NCI-H1436 treated with DMSO at 0.1 percent for 48 hours (cell line): ENCODE data around the gene TBL3.

Experiments
- DNase-seq: peaks from one replicate; lab custom pipeline; 2025; lab: John Stamatoyannopoulos, UW

Gene TBL3

DNA sequence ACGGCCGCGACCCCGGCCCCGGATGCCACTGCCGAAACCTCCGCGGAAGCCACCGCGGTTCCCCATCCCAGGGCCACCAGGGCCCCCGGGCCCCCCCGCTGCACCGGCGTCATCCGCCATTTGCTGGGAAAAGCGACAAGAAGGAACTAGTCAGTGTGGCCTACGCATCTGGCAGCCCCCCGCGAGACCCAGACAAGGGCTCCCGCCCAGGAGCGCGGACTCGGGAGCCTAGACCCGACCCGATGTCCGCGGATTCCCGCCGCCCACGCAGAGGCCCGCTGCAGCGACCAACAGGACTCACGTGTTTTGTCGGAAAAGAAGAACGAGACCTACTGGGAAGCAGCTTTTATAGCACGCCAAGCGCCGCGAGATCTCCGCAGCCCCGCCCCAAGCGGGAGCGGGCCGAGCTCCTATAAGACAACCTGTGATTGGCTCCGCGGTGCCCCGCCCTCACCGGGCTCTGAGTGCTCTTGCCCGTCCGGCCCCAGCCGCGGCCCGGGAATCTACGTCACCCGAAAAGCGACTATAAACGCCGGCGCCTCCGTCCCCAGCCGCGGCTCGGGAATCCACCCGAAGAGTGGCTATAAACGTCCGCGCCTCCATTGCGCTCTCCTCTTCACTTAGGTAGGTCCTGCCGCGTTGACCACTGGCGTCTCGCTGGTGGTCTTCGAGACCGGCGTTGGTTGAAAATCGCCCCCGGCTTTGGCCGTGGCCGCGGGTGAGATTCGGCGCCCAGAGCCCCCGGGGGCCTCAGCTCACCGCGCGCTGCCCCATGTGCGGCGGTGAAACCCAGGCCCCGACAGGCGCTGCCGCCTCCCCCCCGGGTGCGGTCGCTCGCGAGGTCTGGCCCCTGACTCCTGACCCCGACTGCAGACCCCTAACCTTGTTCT is 7.1 kb upstream of the TBL3 start, which contains the start of gene RPS2:
RPS2 (minus strand) TSS at position 321 of the 890 bp plus-strand sequence; CDS start at position 120, 201 bp downstream.
- peak; percentile 91 for DNase-seq

DNA sequence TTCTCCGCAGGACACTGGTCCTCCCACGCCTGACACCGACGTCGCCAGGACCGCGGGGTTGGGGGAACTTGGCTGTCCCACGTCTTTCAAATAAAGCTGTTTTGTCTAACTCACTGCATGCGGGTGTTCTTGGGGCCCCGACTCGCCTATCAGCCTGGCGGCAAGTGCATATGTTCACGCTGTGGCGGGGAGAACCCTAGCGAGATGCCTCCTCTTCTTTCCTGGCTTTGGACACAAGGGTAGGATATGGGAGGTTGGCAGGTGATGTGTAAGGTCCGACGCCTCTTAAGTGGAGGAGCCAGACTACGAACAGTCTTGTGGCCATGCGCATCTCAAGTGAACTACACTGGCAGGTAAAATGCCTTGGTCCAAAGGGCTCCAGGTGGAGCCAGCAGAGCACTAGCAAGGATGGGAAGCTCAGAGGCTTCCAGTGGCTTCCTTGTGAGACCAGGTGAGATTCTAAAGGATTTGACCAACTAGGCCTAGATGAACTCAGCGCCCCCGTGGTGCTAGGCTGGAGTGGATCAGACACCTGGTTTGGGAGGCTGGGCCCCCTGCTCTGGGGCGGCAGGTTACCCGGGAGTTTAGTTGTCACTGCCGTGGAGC is 6.4 kb upstream of the TBL3 start:
- DNase-seq: no peak

DNA sequence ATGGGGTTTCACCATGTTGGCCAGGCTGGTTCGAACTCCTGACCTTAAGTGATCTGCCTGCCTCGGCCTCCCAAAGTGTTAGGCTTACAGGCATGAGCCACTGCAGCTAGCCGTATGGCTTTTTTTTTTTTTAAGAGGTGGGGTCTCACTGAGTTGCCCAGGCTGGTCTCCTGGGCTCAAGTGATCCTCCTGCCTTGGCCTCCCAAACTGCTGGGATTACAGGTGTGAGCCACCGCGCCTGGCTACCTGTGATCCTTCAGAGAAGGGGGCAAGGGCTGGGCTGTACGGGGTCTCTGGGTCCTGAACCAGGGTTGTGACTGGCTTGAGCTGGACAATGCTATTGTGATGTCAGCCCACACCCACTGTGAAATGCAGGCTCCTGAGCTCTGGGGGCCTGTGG is 5.4 kb upstream of the TBL3 start, which contains the start of gene RNF151:
RNF151 (plus strand) TSS at position 397 of the 400 bp plus-strand sequence. CDS start 26 bp downstream, outside the sequence.
- no peak for DNase-seq

DNA sequence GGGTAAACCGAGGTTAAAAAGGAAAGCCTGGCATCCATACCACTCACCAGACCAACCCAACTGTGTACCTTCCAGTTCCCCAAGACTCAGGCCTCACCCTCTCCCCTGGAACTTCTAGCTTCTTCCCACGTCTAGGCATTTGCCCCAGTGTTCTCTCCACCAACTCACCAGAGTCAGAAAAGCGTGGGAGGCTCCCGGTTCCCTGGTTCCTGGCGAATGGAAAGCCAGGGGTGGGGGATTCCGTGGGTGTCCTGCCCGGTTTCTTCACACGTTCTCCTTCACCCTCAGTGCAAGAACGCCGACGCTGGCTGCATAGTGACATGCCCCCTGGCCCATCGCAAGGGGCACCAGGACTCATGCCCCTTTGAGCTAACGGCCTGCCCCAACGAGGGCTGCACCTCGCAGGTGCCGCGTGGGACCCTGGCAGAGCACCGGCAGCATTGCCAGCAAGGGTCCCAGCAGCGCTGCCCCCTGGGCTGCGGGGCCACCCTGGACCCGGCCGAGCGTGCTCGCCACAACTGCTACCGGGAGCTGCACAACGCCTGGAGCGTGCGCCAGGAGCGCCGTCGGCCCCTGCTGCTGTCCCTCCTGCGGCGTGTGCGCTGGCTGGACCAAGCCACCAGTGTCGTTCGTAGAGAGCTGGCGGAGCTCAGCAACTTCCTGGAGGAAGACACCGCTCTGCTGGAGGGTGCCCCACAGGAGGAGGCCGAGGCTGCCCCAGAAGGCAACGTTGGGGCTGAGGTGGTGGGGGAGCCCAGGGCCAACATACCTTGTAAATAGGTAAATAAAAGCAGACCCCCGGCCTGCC is 3.5 kb upstream of the TBL3 start:
- DNase-seq: no peak

DNA sequence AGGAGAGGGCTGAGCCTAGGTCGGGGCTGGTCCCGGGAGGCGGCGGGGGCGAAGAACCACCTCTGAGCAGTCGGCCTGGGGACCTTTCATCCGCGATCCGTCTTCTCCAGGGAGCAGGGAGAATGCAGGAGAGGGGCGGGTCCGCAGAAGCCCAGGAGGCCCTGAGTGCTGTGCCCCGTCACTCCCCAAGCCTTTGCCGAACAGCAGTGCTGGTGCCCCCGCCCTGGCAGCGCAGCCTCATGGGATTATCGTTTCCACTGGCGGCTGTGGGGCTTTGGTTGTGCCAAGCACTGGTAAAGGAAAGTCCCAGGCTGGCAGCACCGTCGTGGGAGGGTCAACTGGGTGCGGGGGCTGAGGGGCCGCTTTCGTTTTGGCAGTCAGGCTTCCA is 631 bp downstream of the TBL3 start:
- DNase-seq: no peak

DNA sequence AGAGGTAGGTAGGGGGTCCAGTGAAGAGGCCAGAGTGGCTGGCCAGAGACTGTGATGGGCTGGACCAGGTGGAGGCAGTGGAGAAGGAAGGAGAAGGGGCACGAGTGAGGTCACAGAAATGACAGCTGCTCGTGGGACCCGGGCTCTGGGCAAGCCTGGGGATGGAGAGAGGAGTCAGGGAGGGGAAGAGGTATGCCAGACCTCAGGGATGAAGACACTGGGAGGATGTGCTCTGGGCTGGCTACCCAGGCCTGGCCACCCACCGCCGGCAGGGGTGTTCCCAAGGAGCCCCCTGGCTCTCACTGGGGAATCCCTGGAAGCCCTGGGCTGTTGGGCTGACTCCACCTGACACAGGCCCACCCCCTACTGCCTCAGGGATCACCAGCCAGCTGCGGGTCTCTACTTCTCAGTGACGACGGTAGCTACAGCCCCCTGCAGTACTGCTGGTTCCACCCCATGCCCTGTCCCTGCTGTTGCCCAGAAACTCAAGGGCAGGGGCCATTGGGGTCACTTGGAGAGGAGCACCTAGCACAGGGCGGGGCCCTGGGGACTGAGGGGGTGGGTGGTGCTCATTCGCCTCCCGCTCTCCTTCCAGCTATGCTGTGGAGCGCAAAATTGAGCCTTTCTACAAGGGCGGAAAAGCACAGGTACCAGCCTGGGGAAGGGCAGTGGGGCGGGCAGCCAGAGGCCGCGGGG is 1.8 kb downstream of the TBL3 start:
- no peak for DNase-seq

DNA sequence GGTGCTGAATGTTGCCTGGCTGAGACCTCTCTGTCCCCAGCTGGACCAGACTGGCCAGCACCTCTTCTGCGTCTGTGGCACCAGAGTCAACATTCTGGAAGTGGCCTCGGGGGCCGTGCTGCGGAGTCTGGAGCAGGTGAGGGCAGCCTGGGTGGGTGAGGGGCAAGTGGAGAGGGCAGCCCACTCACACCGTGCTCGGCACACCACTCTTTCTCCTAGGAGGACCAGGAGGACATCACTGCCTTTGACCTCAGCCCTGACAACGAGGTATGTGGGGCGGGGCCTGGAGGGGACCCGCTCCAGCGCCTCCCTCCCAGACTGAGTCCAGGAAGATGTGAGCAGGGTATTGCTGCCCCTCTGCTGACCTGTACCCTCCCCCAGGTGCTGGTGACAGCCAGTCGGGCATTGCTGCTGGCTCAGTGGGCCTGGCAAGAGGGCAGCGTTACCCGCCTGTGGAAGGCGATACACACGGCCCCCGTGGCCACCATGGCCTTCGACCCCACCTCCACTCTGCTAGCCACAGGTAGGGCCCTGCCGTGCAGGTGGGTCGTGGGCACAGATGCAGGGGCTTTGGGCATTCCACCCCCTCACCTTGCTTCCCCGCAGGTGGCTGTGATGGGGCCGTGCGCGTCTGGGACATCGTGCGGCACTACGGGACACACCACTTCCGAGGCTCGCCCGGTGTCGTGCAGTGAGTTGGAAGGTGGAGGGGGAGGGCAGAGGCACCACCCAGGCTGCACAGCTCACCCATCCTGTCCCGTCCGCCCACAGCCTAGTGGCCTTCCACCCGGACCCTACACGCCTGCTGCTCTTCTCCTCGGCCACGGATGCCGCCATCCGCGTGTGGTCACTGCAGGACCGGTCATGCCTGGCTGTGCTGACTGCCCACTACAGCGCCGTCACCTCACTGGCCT is 2.6 kb downstream of the TBL3 start:
- DNase-seq: no peak

DNA sequence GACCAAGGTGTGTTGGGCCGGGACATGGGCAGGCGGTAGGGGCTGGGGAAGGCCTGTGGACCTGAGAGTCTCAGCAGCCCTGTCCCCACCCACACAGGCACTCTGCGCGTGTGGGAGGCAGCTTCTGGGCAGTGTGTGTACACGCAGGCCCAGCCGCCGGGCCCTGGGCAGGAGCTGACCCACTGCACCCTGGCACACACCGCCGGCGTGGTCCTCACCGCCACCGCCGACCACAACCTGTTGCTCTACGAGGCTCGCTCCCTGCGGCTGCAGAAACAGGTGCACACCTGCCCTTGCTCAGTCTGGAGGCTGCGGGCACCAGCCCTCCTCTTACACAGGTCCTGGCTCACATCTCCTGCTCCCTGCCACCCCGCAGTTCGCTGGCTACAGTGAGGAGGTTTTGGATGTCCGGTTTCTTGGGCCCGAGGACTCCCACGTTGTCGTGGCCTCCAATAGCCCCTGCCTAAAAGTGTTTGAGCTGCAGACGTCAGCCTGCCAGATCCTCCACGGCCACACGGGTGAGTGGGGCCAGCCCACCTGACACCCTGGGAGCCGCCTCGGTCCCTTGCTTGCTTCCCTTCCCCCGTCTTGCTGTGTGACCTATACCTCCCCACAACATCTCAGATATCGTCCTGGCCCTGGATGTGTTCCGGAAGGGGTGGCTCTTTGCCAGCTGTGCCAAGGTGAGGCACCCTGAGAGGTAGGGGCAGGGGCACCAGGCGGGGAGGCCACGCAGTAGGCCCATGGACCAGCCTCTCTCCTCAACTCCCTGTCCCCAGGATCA is 3.8 kb downstream of the TBL3 start:
- no peak for DNase-seq

DNA sequence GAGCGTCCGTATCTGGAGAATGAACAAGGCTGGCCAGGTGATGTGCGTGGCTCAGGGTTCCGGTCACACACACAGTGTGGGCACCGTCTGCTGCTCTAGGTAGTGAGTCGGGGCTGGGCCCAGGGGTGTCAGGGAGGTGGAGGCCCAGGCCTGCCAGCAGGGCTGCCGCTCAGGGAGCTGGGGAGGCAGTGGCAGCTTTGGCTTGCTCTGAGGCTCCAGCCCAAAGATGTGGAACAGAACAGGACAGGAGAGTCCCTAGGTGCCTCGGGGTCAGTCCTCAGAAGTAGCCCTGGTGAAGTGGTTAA is 4.3 kb downstream of the TBL3 start:
- no peak for DNase-seq

DNA sequence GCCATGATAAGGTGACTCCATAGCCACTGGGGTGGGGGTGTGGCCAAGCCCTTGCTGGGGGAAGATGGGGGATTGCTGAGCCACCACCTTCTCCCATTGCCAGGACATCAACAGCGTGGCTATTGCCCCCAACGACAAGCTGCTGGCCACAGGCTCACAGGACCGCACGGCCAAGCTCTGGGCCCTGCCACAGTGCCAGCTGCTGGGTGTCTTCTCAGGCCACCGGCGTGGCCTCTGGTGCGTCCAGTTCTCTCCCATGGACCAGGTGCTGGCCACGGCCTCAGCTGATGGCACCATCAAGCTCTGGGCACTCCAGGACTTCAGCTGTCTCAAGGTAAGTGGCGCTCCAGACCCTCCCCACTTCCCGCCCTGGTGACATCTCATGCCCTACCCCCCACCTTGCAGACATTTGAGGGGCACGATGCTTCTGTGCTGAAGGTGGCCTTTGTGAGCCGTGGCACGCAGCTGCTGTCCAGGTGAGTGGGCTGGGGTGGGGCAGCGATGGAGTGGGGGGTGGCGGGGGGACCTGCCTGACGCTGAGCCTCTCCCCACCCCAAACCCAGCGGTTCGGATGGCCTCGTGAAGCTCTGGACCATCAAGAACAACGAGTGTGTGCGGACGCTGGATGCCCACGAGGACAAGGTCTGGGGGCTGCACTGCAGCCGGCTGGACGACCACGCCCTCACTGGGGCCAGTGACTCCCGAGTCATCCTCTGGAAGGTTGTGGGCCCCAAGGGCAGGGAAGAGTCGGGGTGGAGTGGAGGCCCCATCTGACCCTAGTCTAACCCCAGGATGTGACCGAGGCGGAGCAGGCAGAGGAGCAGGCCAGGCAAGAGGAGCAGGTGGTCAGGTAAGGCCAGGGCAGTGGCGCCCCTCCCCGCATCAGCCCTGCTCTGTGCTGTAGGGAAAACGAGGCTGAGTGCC is 5.4 kb downstream of the TBL3 start:
- DNase-seq: no peak

DNA sequence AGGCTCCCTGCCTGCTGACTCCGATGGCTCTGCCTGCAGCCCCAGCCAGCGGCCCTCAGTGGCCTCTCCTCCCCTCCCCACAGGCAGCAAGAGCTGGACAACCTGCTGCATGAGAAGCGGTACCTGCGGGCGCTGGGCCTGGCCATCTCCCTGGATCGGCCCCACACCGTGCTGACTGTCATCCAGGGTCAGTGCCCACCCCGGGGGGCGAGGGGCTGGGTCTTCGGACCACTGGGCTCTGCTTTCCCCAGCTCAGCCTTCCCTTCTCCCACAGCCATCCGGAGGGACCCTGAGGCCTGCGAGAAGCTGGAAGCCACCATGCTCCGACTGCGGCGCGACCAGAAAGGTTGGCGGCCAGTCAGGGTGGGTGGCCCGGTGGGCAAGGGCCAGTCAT is 6.0 kb downstream of the TBL3 start:
- DNase-seq: no peak

DNA sequence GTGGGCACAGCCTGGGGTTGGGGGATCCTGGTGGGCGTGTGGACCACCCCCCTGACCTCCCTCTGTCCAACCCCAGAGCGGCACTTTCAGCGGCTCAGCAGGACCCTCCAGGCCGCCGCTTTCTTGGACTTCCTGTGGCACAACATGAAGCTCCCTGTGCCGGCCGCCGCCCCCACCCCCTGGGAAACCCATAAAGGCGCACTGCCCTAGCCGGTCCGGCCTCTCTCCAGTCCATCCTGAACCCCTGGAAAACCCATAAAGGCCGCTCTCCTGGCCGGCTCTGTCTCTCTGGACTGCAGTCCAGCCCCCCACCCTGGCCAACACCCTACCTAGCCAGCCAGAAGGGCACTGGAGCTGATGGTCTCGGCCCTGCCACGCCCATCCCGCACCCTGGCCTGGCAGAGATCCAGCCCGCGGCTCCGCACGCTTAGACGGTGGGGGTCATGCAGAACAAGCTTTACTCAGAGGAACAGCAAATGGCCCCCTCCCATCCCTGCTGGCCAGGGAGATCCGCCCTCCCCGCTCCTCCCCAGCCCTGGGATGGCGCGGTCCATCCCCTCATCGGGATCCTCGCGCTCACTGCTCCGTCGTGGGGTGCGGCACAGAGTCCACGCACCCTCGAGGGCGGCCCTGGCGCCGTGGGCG is 6.7 kb downstream of the TBL3 start:
- no peak for DNase-seq

DNA sequence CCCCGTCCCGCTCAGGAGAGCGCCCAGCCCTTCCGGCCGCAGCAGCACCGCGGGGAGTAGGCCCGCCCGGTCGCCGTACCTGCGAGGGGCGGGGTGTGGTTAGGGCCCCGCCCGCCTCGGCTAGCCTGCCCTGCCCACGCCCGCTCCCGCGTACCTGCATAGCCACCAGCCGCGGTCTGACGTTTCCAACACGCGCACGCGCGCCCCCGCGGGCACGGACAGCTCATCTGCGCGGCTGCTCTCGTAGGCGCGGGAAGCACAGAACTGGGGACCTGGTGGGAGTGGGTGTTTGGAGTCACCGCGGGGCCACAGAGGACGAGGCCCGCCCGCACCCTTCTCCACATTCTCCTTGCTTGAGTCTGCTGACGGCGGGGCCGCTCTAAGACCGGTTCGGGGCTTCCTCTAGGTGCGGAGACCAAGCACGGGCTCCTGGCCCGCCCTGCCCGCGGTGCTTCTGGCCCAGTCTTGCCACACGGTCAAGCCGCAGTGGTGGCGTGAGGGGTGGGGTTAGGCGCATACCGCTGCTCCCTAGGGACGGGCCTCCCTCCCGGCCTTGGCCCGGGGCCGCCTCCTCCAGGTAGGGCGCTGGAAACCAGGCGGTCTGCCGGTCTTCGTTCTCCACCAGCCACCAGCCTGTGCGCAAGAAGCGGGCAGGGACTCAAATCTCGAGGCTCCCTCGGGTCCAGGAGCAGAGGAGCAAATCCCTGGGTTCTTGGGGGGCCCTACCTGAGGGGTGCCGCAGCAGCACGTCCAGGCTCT is 7.6 kb downstream of the TBL3 start:
- DNase-seq: no peak

DNA sequence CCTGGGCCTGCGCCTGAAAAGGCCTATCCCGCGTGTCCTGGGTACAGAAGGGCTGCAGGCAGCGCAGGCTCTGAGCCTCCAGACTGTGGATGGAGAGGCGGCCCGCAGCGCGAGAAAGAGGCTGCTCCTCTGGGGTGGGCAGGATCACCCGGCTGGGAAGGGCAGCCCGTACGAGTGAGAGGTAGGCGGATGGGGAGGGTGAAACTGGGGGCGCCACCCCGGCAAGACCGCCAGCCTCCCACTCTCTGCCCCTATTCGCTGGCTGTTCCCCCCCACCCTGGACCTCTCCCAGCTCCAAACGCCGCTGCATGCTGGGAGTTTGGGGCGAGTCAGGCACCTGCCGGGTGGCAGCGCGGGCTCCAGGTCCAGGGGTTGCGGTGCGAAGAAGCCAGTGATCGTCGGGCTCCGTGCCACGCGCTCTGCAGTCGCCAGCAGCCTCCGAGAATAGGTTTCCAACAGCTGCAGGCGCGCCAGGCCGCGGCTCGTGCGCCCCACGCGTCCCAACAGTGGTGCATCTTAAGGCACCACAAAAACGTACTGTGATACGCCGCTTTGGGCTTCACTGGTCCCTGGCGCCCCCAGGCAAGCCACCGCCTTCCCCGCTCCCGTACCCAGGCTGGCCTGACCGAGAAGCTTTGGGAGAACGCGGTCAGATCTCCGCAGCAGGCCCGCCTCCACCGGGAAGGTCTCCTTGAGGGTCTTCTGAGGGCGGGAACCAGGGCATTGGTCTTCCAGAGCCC is 8.3 kb downstream of the TBL3 start:
- no peak for DNase-seq

DNA sequence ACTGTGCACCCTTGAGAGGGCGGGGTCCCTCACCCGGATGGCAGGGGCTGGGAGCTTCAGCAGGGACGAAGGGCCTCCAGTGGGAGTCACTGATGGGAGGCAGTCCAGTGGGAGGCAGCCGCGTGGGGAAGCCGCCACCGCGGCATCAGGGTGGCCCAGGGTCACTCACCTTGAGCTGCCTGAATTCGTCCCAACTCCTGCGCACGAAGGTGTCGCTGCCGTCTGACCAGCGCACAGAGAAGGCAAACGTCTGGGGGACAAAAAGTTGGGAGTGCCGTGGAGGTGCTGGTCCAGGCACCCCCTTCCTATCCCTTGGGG is 8.9 kb downstream of the TBL3 start:
- no peak for DNase-seq

DNA sequence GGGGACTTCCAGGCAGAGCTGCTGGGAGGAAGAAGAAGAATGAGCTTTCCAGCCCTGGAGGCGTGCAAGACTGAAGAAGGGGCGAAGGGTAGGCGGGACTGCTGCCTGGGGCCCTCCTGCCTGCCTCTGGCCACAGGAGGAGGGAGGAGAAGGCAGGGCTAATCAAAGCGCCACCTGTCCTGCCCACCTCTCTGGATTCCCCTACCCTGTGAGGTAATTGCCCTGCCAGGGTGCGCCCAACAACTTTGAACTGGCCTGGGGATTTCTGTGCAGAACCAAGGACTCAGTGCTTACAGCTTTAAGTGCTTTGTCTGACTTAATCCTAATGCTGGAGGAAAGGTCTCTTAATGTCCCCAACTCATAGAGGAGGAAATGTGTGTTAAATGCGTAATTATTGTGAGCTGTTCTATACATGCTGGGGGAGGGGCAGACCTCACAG is 9.6 kb downstream of the TBL3 start, which contains the start of gene NOXO1:
NOXO1 (minus strand) TSS at position 72 of the 439 bp plus-strand sequence. CDS start 290 bp downstream, outside the sequence.
- DNase-seq: no peak

DNA sequence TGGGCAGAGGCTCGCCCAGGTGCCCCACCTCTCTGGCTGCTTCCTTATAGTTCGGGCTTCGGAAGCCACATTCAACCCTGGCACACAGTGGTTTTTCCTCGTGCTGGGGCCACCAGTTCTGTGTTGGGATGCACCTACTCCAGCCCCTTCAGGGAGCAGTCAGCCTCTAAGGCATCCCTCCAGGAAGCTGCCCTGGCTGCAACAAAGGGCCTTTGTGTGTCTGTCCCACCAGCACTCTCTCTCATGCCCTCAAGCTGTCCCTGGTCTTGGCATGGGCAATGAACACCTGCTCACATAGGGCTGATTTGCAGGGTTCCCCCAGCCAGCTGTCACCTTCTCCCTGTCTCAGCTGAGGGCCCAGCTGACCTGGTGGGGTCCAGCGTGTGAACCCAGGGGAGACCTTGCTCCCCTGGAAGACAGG is 10.2 kb downstream of the TBL3 start:
- DNase-seq: no peak
